Measurements from ENCODE around the gene CTSZ.

DNA sequence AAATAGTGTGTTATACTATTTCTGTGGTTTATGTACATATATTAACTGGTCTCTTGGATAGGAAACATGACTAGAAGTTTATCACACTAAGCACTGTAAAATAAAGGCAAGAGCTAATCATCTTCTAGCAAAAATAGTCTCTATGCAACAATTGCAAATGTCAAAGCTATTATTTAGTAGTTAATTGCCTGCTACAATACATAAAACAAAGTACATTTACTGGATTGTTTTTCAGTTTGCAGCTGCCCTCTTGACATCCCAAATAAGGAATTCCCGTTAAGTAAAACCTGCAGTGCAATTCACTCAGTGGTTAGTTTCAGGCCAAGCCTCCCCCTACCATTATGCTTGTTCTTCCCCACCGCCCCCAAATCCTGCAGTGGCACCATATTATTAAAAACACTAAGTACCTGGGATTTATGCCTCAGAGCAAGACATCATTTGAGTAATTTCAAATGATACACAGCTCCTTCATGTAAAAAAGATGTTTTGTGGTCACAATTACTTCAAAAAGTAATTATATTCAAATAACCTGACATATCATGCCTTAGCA is 26.6 kb upstream of the CTSZ start:
- TF ChIP-seq, protein P1, sequence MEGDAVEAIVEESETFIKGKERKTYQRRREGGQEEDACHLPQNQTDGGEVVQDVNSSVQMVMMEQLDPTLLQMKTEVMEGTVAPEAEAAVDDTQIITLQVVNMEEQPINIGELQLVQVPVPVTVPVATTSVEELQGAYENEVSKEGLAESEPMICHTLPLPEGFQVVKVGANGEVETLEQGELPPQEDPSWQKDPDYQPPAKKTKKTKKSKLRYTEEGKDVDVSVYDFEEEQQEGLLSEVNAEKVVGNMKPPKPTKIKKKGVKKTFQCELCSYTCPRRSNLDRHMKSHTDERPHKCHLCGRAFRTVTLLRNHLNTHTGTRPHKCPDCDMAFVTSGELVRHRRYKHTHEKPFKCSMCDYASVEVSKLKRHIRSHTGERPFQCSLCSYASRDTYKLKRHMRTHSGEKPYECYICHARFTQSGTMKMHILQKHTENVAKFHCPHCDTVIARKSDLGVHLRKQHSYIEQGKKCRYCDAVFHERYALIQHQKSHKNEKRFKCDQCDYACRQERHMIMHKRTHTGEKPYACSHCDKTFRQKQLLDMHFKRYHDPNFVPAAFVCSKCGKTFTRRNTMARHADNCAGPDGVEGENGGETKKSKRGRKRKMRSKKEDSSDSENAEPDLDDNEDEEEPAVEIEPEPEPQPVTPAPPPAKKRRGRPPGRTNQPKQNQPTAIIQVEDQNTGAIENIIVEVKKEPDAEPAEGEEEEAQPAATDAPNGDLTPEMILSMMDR (IDR thresholded peaks at IDR 0.05), result no peak
- TF ChIP-seq POLR2A (IDR thresholded peaks at IDR 0.05), result no peak
